H9 (cell line): Measurements from ENCODE around the gene FOXP2. TPM values are rescaled to one million over a fixed set of nuclear protein-coding genes. Genes with fewer than 3 reads are reported as not detected.

ENCODE experiments used
- DNase-seq: peaks from one replicate; pipeline ENCODE4 v3.0.0-alpha.2; 2017
- H2AFZ ChIP-seq: one replicate; pipeline ENCODE4 v1.6.1; 2013; ENCODE audit warnings: mild to moderate bottlenecking, low read length, control low read depth, moderate library complexity
- H2AK5ac ChIP-seq: 2 replicates; pipeline ENCODE4 v1.6.1; 2013; ENCODE audit warnings: low read length, control low read depth, mixed read lengths; ENCODE audit not compliant: insufficient read length
- H2BK120ac ChIP-seq: one replicate; pipeline ENCODE4 v1.6.1; 2013; ENCODE audit warnings: low read depth, mild to moderate bottlenecking, low read length, control low read depth, inconsistent platforms; ENCODE audit not compliant: poor library complexity, severe bottlenecking
- H2BK12ac ChIP-seq: 2 replicates; pipeline ENCODE4 v1.6.1; 2013; ENCODE audit warnings: low read length, control low read depth, mixed read lengths, low read depth; ENCODE audit not compliant: insufficient read length
- H2BK15ac ChIP-seq: 2 replicates; pipeline ENCODE4 v1.6.1; 2013; ENCODE audit warnings: low read depth, low read length, control low read depth
- H2BK20ac ChIP-seq: one replicate; pipeline ENCODE4 v1.6.1; 2013; ENCODE audit warnings: low read depth, mild to moderate bottlenecking, low read length, control low read depth, inconsistent platforms; ENCODE audit not compliant: poor library complexity, severe bottlenecking
- H2BK5ac ChIP-seq: 2 replicates; pipeline ENCODE4 v1.6.1; 2013; ENCODE audit warnings: low read length, control low read depth, mixed read lengths; ENCODE audit not compliant: insufficient read length
- H3K14ac ChIP-seq: 2 replicates; pipeline ENCODE4 v1.6.1; 2013; ENCODE audit warnings: low read length, control low read depth; ENCODE audit not compliant: insufficient read depth
- H3K18ac ChIP-seq: 2 replicates; pipeline ENCODE4 v1.6.1; 2013; ENCODE audit warnings: low read depth, mild to moderate bottlenecking, mixed read lengths, low read length, control low read depth; ENCODE audit not compliant: insufficient read length
- H3K23ac ChIP-seq: 2 replicates; pipeline ENCODE4 v1.6.1; 2013; ENCODE audit warnings: low read length, control low read depth, mixed read lengths, low read depth; ENCODE audit not compliant: insufficient read length
- H3K23me2 ChIP-seq: 2 replicates; pipeline ENCODE4 v1.6.1; 2013; ENCODE audit warnings: low read depth, mild to moderate bottlenecking, mixed read lengths, low read length, control low read depth; ENCODE audit not compliant: insufficient read length, poor library complexity, severe bottlenecking
- H3K27ac ChIP-seq: 2 replicates; pipeline ENCODE4 v1.5.1; 2013; ENCODE audit warnings: low read length, control low read depth, mixed read lengths, low read depth; ENCODE audit not compliant: insufficient read length
- H3K27me3 ChIP-seq: 2 replicates; pipeline ENCODE4 v1.6.1; 2013; ENCODE audit warnings: low read length, control low read depth, inconsistent platforms; ENCODE audit not compliant: insufficient read depth
- H3K4ac ChIP-seq: 2 replicates; pipeline ENCODE4 v1.6.1; 2013; ENCODE audit warnings: low read depth, mild to moderate bottlenecking, control low read depth, inconsistent platforms, low read length, moderate library complexity
- H3K4me1 ChIP-seq: 2 replicates; pipeline ENCODE4 v1.6.1; 2013; ENCODE audit warnings: low read length, control low read depth, inconsistent platforms; ENCODE audit not compliant: insufficient read depth
- H3K4me2 ChIP-seq: 2 replicates; pipeline ENCODE4 v1.6.1; 2013; ENCODE audit warnings: low read length, control low read depth, mixed read lengths; ENCODE audit not compliant: insufficient read length, insufficient read depth
- H3K56ac ChIP-seq: 2 replicates; pipeline ENCODE4 v1.6.1; 2013; ENCODE audit warnings: low read depth, mild to moderate bottlenecking, mixed read lengths, low read length, control low read depth; ENCODE audit not compliant: insufficient read length
- H3K79me1 ChIP-seq: 2 replicates; pipeline ENCODE4 v1.6.1; 2013; ENCODE audit warnings: low read depth, mild to moderate bottlenecking, moderate library complexity, low read length, control low read depth, inconsistent platforms; ENCODE audit not compliant: insufficient read depth, poor library complexity, severe bottlenecking
- H3K79me2 ChIP-seq: 2 replicates; pipeline ENCODE4 v1.6.1; 2013; ENCODE audit warnings: low read length, control low read depth, inconsistent platforms; ENCODE audit not compliant: insufficient read depth
- H3K9ac ChIP-seq: 2 replicates; pipeline ENCODE4 v1.6.1; 2013; ENCODE audit warnings: low read length, control low read depth, mixed read lengths; ENCODE audit not compliant: insufficient read length; ENCODE audit errors: extremely low read depth
- H3K9me3 ChIP-seq: one replicate; pipeline ENCODE4 v1.6.1; 2013; ENCODE audit warnings: low read depth, low read length, inconsistent platforms; ENCODE audit not compliant: control insufficient read depth
- H3T11ph ChIP-seq: one replicate; pipeline ENCODE4 v1.6.1; 2013; ENCODE audit warnings: mild to moderate bottlenecking, low read length, control low read depth, inconsistent platforms
- H4K20me1 ChIP-seq: one replicate; pipeline ENCODE4 v1.6.1; 2013; ENCODE audit not compliant: control insufficient read depth, insufficient read length, insufficient read depth
- H4K5ac ChIP-seq: 2 replicates; pipeline ENCODE4 v1.6.1; 2013; ENCODE audit warnings: low read depth, mild to moderate bottlenecking, mixed read lengths, low read length, control low read depth; ENCODE audit not compliant: insufficient read length
- H4K8ac ChIP-seq: replicated peaks from 2 replicates; pipeline ENCODE4 v1.6.1; 2013; ENCODE audit warnings: low read length, control low read depth, mixed read lengths, low read depth; ENCODE audit not compliant: insufficient read length
- H4K91ac ChIP-seq: 2 replicates; pipeline ENCODE4 v1.6.1; 2013; ENCODE audit warnings: low read depth, mild to moderate bottlenecking, moderate library complexity, mixed read lengths, low read length, control low read depth; ENCODE audit not compliant: insufficient read length
- H3K27ac Mint-ChIP-seq, 3 experiments: 2 replicates in 2 of 3; 3 replicates in 1 of 3; pipeline ENCODE4 v1.8.0; 2020 to 2021; ENCODE audit warnings: mixed read lengths in 3 of 3, mild to moderate bottlenecking in 1 of 3, moderate library complexity in 1 of 3
- H3K27me3 Mint-ChIP-seq: 2 replicates; pipeline ENCODE4 v1.8.0; 2021; ENCODE audit warnings: low read depth, mild to moderate bottlenecking, moderate library complexity, mixed read lengths
- H3K36me3 Mint-ChIP-seq, 3 experiments: 2 replicates in 2 of 3; 3 replicates in 1 of 3; pipeline ENCODE4 v1.8.0; 2020 to 2021; ENCODE audit warnings: low read depth in 3 of 3, mixed read lengths in 3 of 3; ENCODE audit not compliant: insufficient read depth in 1 of 3
- H3K4me1 Mint-ChIP-seq, 2 experiments: 2 replicates each; pipeline ENCODE4 v1.8.0; 2020; ENCODE audit warnings: mixed read lengths in 2 of 2
- H3K4me3 Mint-ChIP-seq, 2 experiments: 2 replicates in 1 of 2; 3 replicates in 1 of 2; pipeline ENCODE4 v1.8.0; 2020 to 2021; ENCODE audit warnings: mild to moderate bottlenecking in 2 of 2, mixed read lengths in 2 of 2, moderate library complexity in 1 of 2
- H3K9me3 Mint-ChIP-seq, 2 experiments: 2 replicates in 1 of 2; 3 replicates in 1 of 2; pipeline ENCODE4 v1.8.0; 2020; ENCODE audit warnings: mild to moderate bottlenecking in 2 of 2, mixed read lengths in 2 of 2, moderate library complexity in 1 of 2
- CTCF ChIP-seq: fragments of 200-600 bp; sonication (generic); conservative IDR thresholded peaks from 3 replicates; pipeline ENCODE4 v1.8.0; 2021; ENCODE audit warnings: antibody characterized with exemption, mild to moderate bottlenecking
- WGBS: extraction: QIAGEN DNeasy Blood & Tissue Kit; methylation state at CpG from one replicate; pipeline ENCODE4 v1.1.7; 2013; ENCODE audit warnings: missing lambda C conversion rate, low lambda C conversion rate, mixed read lengths; ENCODE audit not compliant: insufficient read length; ENCODE audit errors: extremely low coverage; 5-methylcytosine and 5-hydroxymethylcytosine counted together
- total RNA-seq: library from RNA; stranded (reverse); gene quantifications from 2 replicates; pipeline ENCODE4 v1.2.1, GENCODE V29; 2021

The FOXP2 gene
- total RNA-seq, 1 experiment from 2014 or later, result not detected

DNA sequence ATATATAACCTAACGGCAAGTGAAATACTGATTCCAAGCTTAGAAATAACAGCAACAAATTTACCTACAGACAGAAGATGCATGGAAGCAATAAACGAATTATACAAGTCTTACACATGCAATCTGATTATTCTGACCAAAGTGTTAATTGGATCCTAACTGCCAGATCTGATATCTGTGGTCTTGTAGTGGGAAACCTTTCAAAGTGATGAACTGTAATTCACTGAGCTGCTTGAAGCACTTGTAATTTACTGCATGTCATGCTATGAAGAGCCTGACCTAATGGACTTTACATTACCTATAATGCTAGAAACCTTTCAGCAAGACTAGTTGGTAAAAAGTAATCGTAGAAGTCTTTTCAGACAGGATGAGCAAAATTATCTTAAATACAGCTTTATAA lies 205.6 kb downstream of the FOXP2 start:
- no peaks in the 10 kb centered on the region for H3K9me3 Mint-ChIP-seq
- H3K27ac ChIP-seq, result no peak overlapping the region
- no peak overlapping the region for H2BK20ac ChIP-seq
- no peak overlapping the region for H3T11ph ChIP-seq
- no peaks in the 10 kb centered on the region for H3K27me3 ChIP-seq
- H3K79me2 ChIP-seq, result no peaks in the 10 kb centered on the region
- H3K27ac Mint-ChIP-seq, result no peak overlapping the region
- H3K23ac ChIP-seq, result no peak overlapping the region
- H3K14ac ChIP-seq, result no peak overlapping the region
- H2BK15ac ChIP-seq, result no peak overlapping the region
- no peaks in the 10 kb centered on the region for H3K27me3 Mint-ChIP-seq
- no peak overlapping the region for H2BK12ac ChIP-seq
- no peaks in the 10 kb centered on the region for H3K36me3 Mint-ChIP-seq
- no peak overlapping the region for H2AK5ac ChIP-seq
- no peak overlapping the region for H3K56ac ChIP-seq
- H3K9me3 ChIP-seq, result no peaks in the 10 kb centered on the region
- H4K91ac ChIP-seq, result no peak overlapping the region
- TF ChIP-seq CTCF, result no peak
- no peak overlapping the region for H3K4me3 Mint-ChIP-seq
- H3K4me2 ChIP-seq, result no peak overlapping the region
- no peaks in the 10 kb centered on the region for H4K20me1 ChIP-seq
- no peaks in the 10 kb centered on the region for H3K4me1 ChIP-seq
- no peak overlapping the region for H4K8ac ChIP-seq
- no peaks in the 10 kb centered on the region for H3K4me1 Mint-ChIP-seq
- no peaks in the 10 kb centered on the region for H3K23me2 ChIP-seq
- no peak overlapping the region for H3K18ac ChIP-seq
- no CpG with 5 or more reads among the region's 3 CpGs for WGBS
- no peaks in the 10 kb centered on the region for H3K79me1 ChIP-seq
- H2BK120ac ChIP-seq, result no peak overlapping the region
- no peak overlapping the region for H2AFZ ChIP-seq
- H2BK5ac ChIP-seq, result no peak overlapping the region
- no peak for DNase-seq
- H4K5ac ChIP-seq, result no peak overlapping the region
- H3K9ac ChIP-seq, result no peak overlapping the region
- H3K4ac ChIP-seq, result no peak overlapping the region
